ENCODE results near the gene CEP350.

The CEP350 gene

GRCh38 chr1:179930867-179931266 is 23.7 kb upstream of the CEP350 start:
- no peak for DNase-seq (ENCODE audit: low spot score)
- H3K9me3 Mint-ChIP-seq: no peaks in the 10 kb centered on the region
- H3K4me3 Mint-ChIP-seq: no peak overlapping the region

GRCh38 chr1:179933219-179933618 is 21.4 kb upstream of the CEP350 start:
- peaks cover 36% of the 10 kb centered on the region for H3K27me3 Mint-ChIP-seq (ENCODE audit: low read depth)
- peaks cover 3% of the 10 kb centered on the region for H3K4me1 Mint-ChIP-seq (ENCODE audit: low read depth)
- no peaks in the 10 kb centered on the region for H3K9me3 Mint-ChIP-seq
- DNase-seq (ENCODE audit: low spot score): no peak
- no peak overlapping the region for H3K27ac Mint-ChIP-seq
- H3K4me3 Mint-ChIP-seq: no peak overlapping the region
- no peaks in the 10 kb centered on the region for H3K36me3 Mint-ChIP-seq (ENCODE audit: low read depth)

More at GRCh38 chr1:179930867-179931266, 23.7 kb upstream of the CEP350 start:
- H3K27me3 Mint-ChIP-seq (ENCODE audit: low read depth): peaks cover 24% of the 10 kb centered on the region
- H3K36me3 Mint-ChIP-seq (ENCODE audit: low read depth): no peaks in the 10 kb centered on the region
- peaks cover 3% of the 10 kb centered on the region for H3K4me1 Mint-ChIP-seq (ENCODE audit: low read depth)
- no peak overlapping the region for H3K27ac Mint-ChIP-seq

GRCh38 chr1:179935909-179936496 is 18.6 kb upstream of the CEP350 start:
- DNase-seq (ENCODE audit: low spot score): no peak
- no peaks in the 10 kb centered on the region for H3K9me3 Mint-ChIP-seq
- no peaks in the 10 kb centered on the region for H3K36me3 Mint-ChIP-seq (ENCODE audit: low read depth)
- no peak overlapping the region for H3K27ac Mint-ChIP-seq
- no peak overlapping the region for H3K4me3 Mint-ChIP-seq
- H3K4me1 Mint-ChIP-seq (ENCODE audit: low read depth): no peaks in the 10 kb centered on the region
- peaks cover 43% of the 10 kb centered on the region for H3K27me3 Mint-ChIP-seq (ENCODE audit: low read depth)

GRCh38 chr1:179937668-179938254 is 16.8 kb upstream of the CEP350 start:
- no peaks in the 10 kb centered on the region for H3K36me3 Mint-ChIP-seq (ENCODE audit: low read depth)
- H3K4me3 Mint-ChIP-seq: no peak overlapping the region
- no peaks in the 10 kb centered on the region for H3K9me3 Mint-ChIP-seq
- H3K27ac Mint-ChIP-seq: no peak overlapping the region
- peaks cover under 1% of the 10 kb centered on the region for H3K4me1 Mint-ChIP-seq (ENCODE audit: low read depth)
- no peak for DNase-seq (ENCODE audit: low spot score)
- H3K27me3 Mint-ChIP-seq (ENCODE audit: low read depth): peaks cover 41% of the 10 kb centered on the region

- DNase-seq (ENCODE audit: low spot score): no peak
- Mint-ChIP-seq H3K27ac (no peak overlapping the region), H3K36me3 (ENCODE audit: low read depth) (no peaks in the 10 kb centered on the region), H3K4me3 (no peak overlapping the region), H3K27me3 (ENCODE audit: low read depth) (peaks cover 38% of the 10 kb centered on the region), H3K4me1 (ENCODE audit: low read depth) (peaks cover 2% of the 10 kb centered on the region), H3K9me3 (no peaks in the 10 kb centered on the region)
Measured at GRCh38 chr1:179938752-179939151, 15.9 kb upstream of the CEP350 start.

GRCh38 chr1:179939941-179940340 is 14.7 kb upstream of the CEP350 start:
- no peaks in the 10 kb centered on the region for H3K36me3 Mint-ChIP-seq (ENCODE audit: low read depth)
- H3K4me3 Mint-ChIP-seq: no peak overlapping the region
- peaks cover 32% of the 10 kb centered on the region for H3K27me3 Mint-ChIP-seq (ENCODE audit: low read depth)
- no peak for DNase-seq (ENCODE audit: low spot score)
- no peak overlapping the region for H3K27ac Mint-ChIP-seq
- H3K4me1 Mint-ChIP-seq (ENCODE audit: low read depth): peaks cover 2% of the 10 kb centered on the region
- no peaks in the 10 kb centered on the region for H3K9me3 Mint-ChIP-seq

- DNase-seq (ENCODE audit: low spot score): no peak
- Mint-ChIP-seq H3K9me3 (no peaks in the 10 kb centered on the region), H3K27me3 (ENCODE audit: low read depth) (peaks cover 23% of the 10 kb centered on the region), H3K4me3 (no peak overlapping the region), H3K36me3 (ENCODE audit: low read depth) (no peaks in the 10 kb centered on the region), H3K4me1 (ENCODE audit: low read depth) (peaks cover 2% of the 10 kb centered on the region), H3K27ac (no peak overlapping the region)
Measured at GRCh38 chr1:179941454-179941853, 13.2 kb upstream of the CEP350 start.

- Mint-ChIP-seq H3K9me3 (no peaks in the 10 kb centered on the region), H3K4me1 (ENCODE audit: low read depth) (peaks cover 20% of the 10 kb centered on the region), H3K27me3 (ENCODE audit: low read depth) (no peaks in the 10 kb centered on the region)
Measured at GRCh38 chr1:179950651-179951050, 4.0 kb upstream of the CEP350 start.

GRCh38 chr1:179951383-179952144 is 3.0 kb upstream of the CEP350 start:
- H3K4me3 Mint-ChIP-seq: peak overlapping the region; percentile 19
- peaks cover 1% of the 10 kb centered on the region for H3K36me3 Mint-ChIP-seq (ENCODE audit: low read depth)
- no peaks in the 10 kb centered on the region for H3K27me3 Mint-ChIP-seq (ENCODE audit: low read depth)
- H3K4me1 Mint-ChIP-seq (ENCODE audit: low read depth): peaks cover 29% of the 10 kb centered on the region
- H3K27ac Mint-ChIP-seq: no peak overlapping the region
- DNase-seq (ENCODE audit: low spot score): no peak
- no peaks in the 10 kb centered on the region for H3K9me3 Mint-ChIP-seq

More at GRCh38 chr1:179950651-179951050, 4.0 kb upstream of the CEP350 start:
- DNase-seq (ENCODE audit: low spot score): no peak
- Mint-ChIP-seq H3K27ac (no peak overlapping the region), H3K4me3 (no peak overlapping the region), H3K36me3 (ENCODE audit: low read depth) (peaks cover 1% of the 10 kb centered on the region)

- DNase-seq (ENCODE audit: low spot score): no peak
Measured at GRCh38 chr1:179952186-179952585, 2.4 kb upstream of the CEP350 start.

GRCh38 chr1:179953974-179954492 is 577 bp upstream of the CEP350 start:
- peak overlapping the region; percentile 93 for H3K4me3 Mint-ChIP-seq
- DNase-seq (ENCODE audit: low spot score): peak; percentile 50
- no peaks in the 10 kb centered on the region for H3K9me3 Mint-ChIP-seq
- peaks cover 37% of the 10 kb centered on the region for H3K4me1 Mint-ChIP-seq (ENCODE audit: low read depth)
- peak overlapping the region; percentile 100 for H3K27ac Mint-ChIP-seq
- no peaks in the 10 kb centered on the region for H3K27me3 Mint-ChIP-seq (ENCODE audit: low read depth)
- peaks cover 1% of the 10 kb centered on the region for H3K36me3 Mint-ChIP-seq (ENCODE audit: low read depth)

More at GRCh38 chr1:179952186-179952585, 2.4 kb upstream of the CEP350 start:
- peaks cover 32% of the 10 kb centered on the region for H3K4me1 Mint-ChIP-seq (ENCODE audit: low read depth)
- no peaks in the 10 kb centered on the region for H3K27me3 Mint-ChIP-seq (ENCODE audit: low read depth)
- H3K27ac Mint-ChIP-seq: peak overlapping the region; percentile 61
- H3K9me3 Mint-ChIP-seq: no peaks in the 10 kb centered on the region
- H3K36me3 Mint-ChIP-seq (ENCODE audit: low read depth): peaks cover 1% of the 10 kb centered on the region
- peak overlapping the region; percentile 19 for H3K4me3 Mint-ChIP-seq

- Mint-ChIP-seq H3K27me3 (ENCODE audit: low read depth) (no peaks in the 10 kb centered on the region), H3K27ac (peak overlapping the region; percentile 74), H3K4me3 (peak overlapping the region; percentile 93), H3K4me1 (ENCODE audit: low read depth) (peaks cover 37% of the 10 kb centered on the region), H3K36me3 (ENCODE audit: low read depth) (peaks cover 1% of the 10 kb centered on the region), H3K9me3 (no peaks in the 10 kb centered on the region)
- no peak for DNase-seq (ENCODE audit: low spot score)
Measured at GRCh38 chr1:179955287-179955680, 674 bp downstream of the CEP350 start.

- Mint-ChIP-seq H3K4me3 (peak overlapping the region; percentile 93), H3K27me3 (ENCODE audit: low read depth) (no peaks in the 10 kb centered on the region), H3K4me1 (ENCODE audit: low read depth) (peaks cover 37% of the 10 kb centered on the region), H3K9me3 (no peaks in the 10 kb centered on the region), H3K27ac (peak overlapping the region; percentile 74), H3K36me3 (ENCODE audit: low read depth) (peaks cover 1% of the 10 kb centered on the region)
- no peak for DNase-seq (ENCODE audit: low spot score)
Measured at GRCh38 chr1:179955731-179956130, 1.1 kb downstream of the CEP350 start.

- no peaks in the 10 kb centered on the region for H3K27me3 Mint-ChIP-seq (ENCODE audit: low read depth)
- peaks cover 4% of the 10 kb centered on the region for H3K9me3 Mint-ChIP-seq
- no peak for DNase-seq (ENCODE audit: low spot score)
- peaks cover 28% of the 10 kb centered on the region for H3K4me1 Mint-ChIP-seq (ENCODE audit: low read depth)
- no peak overlapping the region for H3K27ac Mint-ChIP-seq
- no peak overlapping the region for H3K4me3 Mint-ChIP-seq
- H3K36me3 Mint-ChIP-seq (ENCODE audit: low read depth): peaks cover 17% of the 10 kb centered on the region
Measured at GRCh38 chr1:179958359-179958758, 3.7 kb downstream of the CEP350 start.

All from T-helper 2 cell treated with Interferon-gamma antibody and Interleukin-4, amounts not matched to agents 5 μg/mL and 100 μg/mL, for 36 hours (primary cell).